ENCODE results near the gene IPCEF1. TPM values are rescaled to one million over a fixed set of nuclear protein-coding genes. Genes with fewer than 3 reads are reported as not detected.

Gene IPCEF1
- total RNA-seq, 4 donors from 2014 or later, result 3.1 to 9.7 (median 3.4) TPM

- H3K27ac ChIP-seq, result no peak overlapping the region
- H3K4me1 ChIP-seq, result no peaks in the 10 kb centered on the region
- no peak overlapping the region for H3K4me3 ChIP-seq
- no peaks in the 10 kb centered on the region for H3K27me3 ChIP-seq
- no peaks in the 10 kb centered on the region for H3K9me3 ChIP-seq
- intact Hi-C loops (cut with DNase I; ENCODE audit: low total_unique reads), result no loop called here
- no peak for TF ChIP-seq CTCF (IDR thresholded peaks at IDR 0.05)
- TF ChIP-seq POLR2A (IDR thresholded peaks at IDR 0.05), result no peak
- no peaks in the 10 kb centered on the region for H3K36me3 ChIP-seq
- DNase-seq, result no peak
Observed at GRCh38 chr6:154382740-154383139, 26.1 kb upstream of the IPCEF1 start.

DNA sequence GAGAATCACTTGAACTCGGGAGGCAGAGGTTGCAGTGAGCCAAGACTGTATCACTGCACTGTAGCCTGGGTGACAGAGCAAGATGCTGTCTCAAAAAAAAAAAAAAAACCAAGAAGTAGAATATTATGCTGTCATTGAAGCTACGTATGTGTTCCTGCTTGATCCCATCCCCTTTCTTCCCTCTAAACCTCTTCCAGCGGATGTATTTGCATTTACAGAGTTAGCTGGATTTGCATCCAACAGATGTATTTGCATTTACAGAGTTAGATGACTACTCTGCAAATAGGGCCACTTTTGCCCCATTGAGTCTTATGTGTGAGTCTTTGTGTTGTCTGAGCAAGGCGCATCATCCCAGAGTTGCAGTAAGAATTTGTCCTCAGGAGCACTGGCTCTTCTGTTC is 24.9 kb upstream of the IPCEF1 start:
- Histone ChIP-seq H3K27ac (no peak overlapping the region), H3K4me1 (no peaks in the 10 kb centered on the region), H3K9me3 (no peaks in the 10 kb centered on the region), H3K27me3 (no peaks in the 10 kb centered on the region), H3K36me3 (no peaks in the 10 kb centered on the region), H3K4me3 (no peak overlapping the region)
- DNase-seq, result no peak
- intact Hi-C loops (cut with DNase I; ENCODE audit: low total_unique reads), result no loop called here
- TF ChIP-seq CTCF (IDR thresholded peaks at IDR 0.05), result no peak
- TF ChIP-seq POLR2A (IDR thresholded peaks at IDR 0.05), result no peak

GRCh38 chr6:154380741-154381140 is 24.1 kb upstream of the IPCEF1 start:
- Histone ChIP-seq H3K9me3 (no peaks in the 10 kb centered on the region), H3K4me1 (no peaks in the 10 kb centered on the region), H3K27ac (no peak overlapping the region), H3K4me3 (no peak overlapping the region), H3K27me3 (no peaks in the 10 kb centered on the region), H3K36me3 (no peaks in the 10 kb centered on the region)
- intact Hi-C loops (cut with DNase I; ENCODE audit: low total_unique reads), result no loop called here
- TF ChIP-seq CTCF (IDR thresholded peaks at IDR 0.05), result no peak
- no peak for TF ChIP-seq POLR2A (IDR thresholded peaks at IDR 0.05)
- DNase-seq, result no peak

DNA sequence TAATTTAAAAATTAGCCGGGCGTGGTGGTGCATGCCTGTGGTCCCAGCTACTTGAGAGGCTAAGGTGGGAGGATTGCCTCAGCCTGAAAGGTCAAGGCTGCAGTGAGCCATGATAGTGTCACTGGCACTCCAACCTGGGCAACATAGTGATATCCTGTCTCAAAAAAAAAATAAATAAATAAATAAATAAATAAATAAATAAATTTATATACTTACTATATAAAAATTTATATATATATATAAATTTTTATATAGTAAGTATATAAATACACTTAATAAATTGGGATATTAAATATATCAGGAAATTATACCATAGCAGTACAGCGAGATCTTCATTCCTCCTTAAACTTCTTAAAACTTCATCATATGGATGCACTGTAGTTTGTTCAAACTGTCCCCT is 23.0 kb upstream of the IPCEF1 start:
- no peak overlapping the region for H3K27ac ChIP-seq
- no peak for DNase-seq
- intact Hi-C loops (cut with DNase I; ENCODE audit: low total_unique reads), result no loop called here
- H3K4me3 ChIP-seq, result no peak overlapping the region
- H3K27me3 ChIP-seq, result no peaks in the 10 kb centered on the region
- no peaks in the 10 kb centered on the region for H3K9me3 ChIP-seq
- no peaks in the 10 kb centered on the region for H3K4me1 ChIP-seq
- TF ChIP-seq POLR2A (IDR thresholded peaks at IDR 0.05) (no peak), CTCF (IDR thresholded peaks at IDR 0.05) (no peak)
- H3K36me3 ChIP-seq, result no peaks in the 10 kb centered on the region

- intact Hi-C loops (cut with DNase I; ENCODE audit: low total_unique reads), result no loop called here
- Histone ChIP-seq H3K9me3 (no peaks in the 10 kb centered on the region), H3K4me3 (no peak overlapping the region), H3K27me3 (no peaks in the 10 kb centered on the region), H3K36me3 (no peaks in the 10 kb centered on the region), H3K27ac (no peak overlapping the region), H3K4me1 (no peaks in the 10 kb centered on the region)
- TF ChIP-seq POLR2A (IDR thresholded peaks at IDR 0.05) (no peak), CTCF (IDR thresholded peaks at IDR 0.05) (no peak)
- no peak for DNase-seq
Observed at GRCh38 chr6:154378518-154378917, 21.9 kb upstream of the IPCEF1 start.
